HK-2 (cell line): ENCODE data around the gene TMEM17.

Experiments
- DNase-seq: peaks from one replicate; pipeline ENCODE4 v3.0.0-alpha.2; 2018; ENCODE audit not compliant: unreplicated experiment

Gene TMEM17

DNA sequence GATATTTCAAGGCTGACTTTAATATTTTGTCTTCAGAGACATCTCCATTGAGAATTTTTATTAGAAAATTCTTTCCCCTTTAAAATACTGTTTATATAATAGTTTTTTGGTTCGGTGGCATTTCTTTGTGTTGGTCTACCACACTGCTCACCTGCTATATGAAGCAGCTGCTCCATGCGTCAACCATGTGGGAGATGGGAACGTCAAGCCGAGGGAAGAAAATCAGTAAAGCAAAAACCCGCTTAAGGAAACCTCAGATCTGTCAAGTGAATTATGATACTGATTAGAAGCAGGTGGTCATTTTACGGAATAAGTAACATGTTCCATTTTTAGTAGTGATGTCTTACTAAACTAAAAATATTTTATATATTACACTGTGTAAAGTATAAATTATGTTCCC, 5.6 kb upstream of the TMEM17 start:
- no peak for DNase-seq

DNA sequence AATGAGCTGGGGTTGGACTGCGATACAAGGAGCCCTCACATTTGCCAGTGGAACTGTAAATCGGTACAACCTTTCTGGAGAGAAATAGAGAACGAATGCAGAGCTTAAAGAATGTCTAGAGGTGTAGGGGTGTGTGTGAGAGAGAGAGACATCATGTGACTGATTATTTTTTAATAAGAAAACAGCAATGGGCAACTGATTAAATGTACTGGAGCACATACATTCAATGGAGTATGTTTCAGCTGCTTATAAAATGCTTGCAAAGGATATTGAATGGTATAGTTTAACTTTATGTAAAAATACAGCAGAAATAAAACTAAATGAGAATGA, 391 bp upstream of the TMEM17 start:
- no peak for DNase-seq

DNA sequence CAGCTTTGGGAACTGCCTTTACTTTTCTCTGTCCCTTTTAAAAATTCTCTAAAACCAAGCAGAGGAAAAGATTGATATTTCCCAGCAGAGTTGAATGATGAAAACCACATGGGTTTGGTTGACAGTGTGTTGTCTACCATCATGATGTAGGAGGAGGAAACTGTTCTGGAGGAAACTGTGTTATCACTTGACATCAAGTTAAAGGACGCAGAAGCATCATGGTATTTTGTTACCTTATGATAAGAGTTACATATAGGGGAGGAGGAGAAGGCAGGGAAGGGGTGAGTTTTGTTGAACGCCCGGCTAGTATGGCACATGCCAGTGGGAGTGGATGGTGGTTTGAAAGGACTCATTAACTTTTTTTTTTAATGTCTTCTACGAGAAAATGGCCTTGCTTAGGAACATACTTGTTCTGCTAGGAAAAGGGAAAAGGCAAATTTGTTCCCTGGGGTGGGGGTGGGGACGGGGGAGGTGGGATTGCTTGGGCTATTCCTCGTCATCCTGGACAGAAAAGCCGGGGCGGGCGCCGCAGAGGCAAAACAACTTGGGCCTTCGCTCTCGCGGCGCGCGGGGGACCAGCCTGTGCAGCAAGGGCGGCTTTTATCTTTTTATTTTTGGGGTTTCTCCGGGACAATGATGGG, 766 bp downstream of the TMEM17 start:
- DNase-seq: no peak

DNA sequence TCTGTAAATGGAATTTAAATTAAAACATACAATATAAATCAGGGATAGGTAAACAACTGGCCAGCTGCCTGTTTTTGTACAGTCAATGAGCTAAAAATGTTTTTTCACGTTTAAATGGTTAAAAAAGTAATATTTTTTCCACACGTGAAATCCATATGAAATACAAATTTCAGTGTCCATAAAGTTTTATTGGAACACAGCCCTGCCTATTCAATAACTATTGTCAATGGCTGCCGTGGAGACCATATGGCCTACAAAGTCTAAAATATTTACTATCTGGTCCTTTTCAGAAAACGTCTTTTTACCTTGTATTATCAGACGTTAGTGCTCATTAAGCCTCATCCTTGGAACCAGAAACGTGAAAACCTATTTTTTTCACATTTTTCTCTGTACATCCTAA, 1.3 kb downstream of the TMEM17 start:
- no peak for DNase-seq

DNA sequence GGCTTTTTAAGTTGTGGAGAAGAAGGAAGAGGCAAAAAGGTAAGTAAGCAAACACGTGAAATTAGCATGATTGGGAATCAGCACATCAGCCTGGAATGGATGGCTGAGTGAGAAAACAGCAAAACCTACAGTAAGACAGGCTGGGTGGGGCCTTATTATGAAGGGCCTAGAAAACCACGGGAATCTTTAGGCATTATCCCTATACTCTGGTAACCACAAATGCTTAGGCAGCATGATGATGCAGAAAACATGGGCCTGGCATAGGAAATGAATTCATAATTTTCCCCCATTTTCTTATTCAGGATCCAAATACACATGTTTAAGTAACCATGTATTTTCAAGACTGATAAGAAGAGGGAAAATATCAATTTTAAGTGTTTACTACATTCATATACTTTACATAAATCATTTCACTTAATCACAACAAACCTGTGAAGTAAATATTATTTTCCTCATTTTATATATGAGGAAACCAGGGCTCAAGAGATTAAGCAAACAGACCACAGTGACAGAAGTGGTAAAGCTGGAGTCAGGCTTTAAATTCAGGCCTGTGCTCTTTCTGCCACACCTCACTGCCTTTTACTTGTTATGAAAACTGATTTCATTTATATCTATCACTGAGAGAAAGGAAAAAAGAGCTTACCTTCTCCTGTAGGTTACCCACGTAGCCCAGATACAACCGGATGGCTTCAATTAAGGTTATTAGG, 4.0 kb downstream of the TMEM17 start:
- no peak for DNase-seq

DNA sequence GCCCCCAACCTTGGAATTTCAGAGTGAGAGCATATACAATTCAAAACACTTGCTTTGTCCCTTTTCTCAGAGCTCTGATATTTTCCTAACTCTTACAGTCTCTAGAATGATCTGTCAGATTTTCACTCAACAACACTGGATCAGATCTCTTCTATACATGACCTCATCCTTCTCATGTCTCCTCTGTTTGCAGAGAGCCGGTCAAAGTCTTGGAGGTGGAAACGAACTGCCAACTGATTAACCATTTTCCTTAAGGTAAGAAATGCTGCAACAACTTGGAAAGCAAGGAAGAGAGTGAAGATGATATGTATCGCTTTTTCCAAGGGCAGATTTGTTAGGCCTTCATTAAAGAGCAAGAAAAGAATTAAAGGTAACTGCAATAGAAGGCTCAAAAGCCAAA, 4.9 kb downstream of the TMEM17 start:
- no peak for DNase-seq

DNA sequence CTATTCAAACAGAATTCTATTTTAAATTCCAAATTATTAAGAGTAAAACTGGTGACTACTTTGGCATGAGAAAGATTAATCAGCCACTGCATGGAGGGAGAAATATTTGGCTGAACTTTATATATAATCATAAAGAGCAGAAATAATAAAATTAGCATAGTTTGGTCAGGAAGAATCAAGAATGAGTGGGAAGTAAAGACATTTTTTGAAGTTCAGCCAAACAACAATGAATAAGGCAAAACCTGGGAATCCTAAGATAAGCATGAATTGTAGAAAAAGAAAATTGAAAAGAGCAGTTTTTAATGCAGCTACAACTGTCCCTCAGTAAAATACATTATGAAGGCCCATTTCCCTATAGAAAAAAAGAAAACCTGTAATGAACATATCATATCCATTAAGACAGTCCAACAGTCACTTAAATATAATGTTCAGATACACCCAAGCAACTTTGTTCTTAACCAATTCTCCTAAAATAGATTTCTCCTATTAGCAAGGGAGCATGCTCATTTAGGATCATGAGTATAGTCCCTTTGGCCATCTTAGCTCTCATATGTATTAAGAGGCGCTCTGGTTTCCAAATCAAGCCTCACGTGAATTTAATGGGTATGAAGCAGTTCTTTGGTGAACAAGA, 6.5 kb downstream of the TMEM17 start:
- no peak for DNase-seq

DNA sequence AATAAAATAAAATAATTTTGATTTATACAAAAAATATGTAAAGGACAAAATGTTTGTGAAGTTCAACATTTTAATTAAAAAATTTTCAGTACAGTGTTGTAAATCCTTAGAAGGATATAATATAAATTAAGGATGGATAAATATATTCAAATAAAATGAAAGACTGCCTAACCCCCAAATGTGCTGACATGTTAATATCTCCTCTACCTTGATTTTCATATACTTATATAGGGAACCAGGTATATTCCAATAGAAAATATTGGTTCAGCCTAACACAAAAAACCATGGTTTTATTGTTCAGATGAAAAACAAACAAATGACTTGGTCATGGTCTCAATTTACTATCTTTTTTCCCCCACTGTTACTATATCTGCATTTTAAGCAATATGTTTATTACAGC, 7.3 kb downstream of the TMEM17 start:
- DNase-seq: no peak

DNA sequence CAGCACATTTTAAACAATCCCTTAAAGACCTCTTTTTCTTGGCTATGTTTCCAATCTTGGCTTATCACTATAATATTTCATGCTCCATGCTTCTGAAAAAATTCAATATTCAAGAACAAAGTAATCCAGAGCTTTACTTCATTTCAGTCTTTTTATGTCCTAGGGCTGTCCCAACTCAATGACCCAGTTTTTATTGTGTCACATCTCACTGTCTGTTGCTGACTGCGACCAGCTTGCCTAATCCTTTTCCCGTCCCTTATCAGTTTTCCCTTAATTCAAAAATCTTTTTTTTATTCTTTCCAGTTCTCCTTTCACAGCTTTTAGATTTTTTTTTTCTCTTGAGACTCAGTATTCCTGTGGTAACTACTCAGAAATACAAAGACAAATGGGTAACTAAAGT, 10.2 kb downstream of the TMEM17 start:
- no peak for DNase-seq

DNA sequence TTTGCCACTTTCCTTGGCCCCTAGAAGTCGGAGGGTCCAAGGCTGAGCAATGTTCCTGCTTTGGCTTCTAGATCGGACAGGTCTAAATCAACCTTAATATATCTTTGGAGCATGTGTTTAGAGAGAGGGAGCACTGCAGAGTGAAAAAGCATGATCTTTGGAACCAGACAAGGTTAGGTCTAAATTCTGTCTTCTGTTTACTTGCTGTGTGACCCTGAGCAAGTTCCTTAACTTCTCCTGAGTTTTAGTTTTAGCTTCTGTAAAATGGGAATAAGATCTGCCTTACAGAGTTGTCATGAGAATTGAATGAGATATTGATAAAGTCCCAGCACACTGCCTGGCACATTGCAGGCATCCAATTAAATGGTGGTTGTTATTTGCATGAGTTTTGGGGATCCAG, 13.9 kb downstream of the TMEM17 start:
- DNase-seq: no peak

DNA sequence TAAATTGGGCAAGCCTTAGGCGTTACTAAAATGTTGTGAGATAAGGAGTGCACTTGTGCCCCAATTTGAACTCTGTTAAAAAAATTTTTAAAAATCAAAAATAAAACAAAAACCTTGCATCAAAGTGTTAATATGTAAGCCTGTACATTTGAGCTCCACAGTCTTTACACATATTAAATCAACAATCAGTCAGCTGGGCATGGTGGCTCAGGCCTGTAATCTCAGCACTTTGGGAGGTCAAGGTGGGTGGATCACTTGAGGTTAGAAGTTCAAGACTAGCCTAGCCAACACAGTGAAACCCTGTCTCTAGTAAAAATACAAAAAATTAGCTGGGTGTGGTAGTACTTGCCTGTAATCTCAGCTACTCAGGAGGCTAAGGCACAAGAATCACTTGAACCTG, 16.3 kb downstream of the TMEM17 start:
- DNase-seq: no peak

DNA sequence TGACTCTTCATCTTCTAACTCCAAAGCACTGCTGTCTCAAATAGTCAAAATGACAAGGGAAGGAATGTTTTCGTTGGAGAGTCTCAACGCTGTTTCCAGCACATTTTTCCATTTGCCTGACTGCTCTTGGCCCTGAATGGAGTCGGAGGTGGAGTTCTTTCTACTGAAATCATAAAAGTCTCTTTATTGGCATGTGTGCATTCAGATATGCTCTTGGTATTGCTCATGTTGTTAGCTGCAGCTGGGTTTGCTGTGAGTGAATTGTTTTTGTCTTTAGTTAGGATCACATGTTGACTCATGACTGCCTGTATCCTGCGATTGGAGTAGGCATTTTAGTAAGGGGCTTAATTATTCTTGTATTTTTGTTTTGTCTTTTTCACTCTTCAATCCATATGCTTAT, 16.8 kb downstream of the TMEM17 start:
- no peak for DNase-seq

DNA sequence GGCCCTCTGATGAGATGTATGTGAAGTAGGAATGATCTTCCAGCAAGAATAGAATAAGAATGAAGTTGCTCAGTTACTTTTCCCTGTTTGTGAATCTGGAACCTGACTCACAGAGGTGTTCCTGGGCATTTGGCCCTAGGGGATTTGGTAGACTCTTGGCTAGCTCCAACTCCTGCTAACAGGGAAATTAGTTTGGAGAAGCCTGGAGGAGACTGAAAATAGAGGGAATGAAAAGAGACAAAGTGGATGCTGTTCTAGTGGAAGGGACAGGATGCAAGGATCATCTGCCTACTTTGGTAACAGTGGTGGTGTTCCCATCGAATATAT, 19.6 kb downstream of the TMEM17 start:
- no peak for DNase-seq

DNA sequence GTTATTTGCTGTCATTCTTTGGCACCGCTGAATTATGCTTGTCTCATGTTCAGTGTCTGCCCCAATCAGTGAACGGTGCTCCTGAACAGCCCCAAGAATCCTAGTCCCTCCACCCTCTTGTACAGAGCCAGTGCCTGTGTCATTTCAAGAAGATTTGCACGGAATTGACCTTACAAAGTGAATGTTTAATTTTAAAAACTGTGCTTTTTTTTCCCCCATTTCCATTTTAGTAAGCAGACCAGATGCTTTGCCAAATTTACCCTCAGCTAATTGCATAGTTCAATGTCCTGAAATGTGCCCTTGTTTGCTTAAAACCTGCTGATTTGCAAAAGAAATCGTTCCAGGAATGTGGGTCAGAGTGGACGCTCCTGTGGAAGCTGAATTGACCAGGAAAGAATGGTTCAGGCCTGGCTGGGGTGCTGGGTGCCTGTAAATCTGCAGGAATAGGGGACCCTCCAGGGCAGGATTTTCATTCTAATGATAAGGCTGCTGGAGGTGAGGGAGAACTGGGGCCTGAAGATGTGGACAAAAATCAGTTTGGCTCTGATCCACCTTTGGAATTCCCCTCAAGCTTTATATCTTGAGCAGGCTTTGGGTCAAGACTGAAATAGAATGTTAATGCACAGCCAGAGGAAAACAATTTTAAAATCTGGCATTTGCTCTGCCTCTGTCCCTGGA, 20.1 kb downstream of the TMEM17 start:
- DNase-seq: no peak

DNA sequence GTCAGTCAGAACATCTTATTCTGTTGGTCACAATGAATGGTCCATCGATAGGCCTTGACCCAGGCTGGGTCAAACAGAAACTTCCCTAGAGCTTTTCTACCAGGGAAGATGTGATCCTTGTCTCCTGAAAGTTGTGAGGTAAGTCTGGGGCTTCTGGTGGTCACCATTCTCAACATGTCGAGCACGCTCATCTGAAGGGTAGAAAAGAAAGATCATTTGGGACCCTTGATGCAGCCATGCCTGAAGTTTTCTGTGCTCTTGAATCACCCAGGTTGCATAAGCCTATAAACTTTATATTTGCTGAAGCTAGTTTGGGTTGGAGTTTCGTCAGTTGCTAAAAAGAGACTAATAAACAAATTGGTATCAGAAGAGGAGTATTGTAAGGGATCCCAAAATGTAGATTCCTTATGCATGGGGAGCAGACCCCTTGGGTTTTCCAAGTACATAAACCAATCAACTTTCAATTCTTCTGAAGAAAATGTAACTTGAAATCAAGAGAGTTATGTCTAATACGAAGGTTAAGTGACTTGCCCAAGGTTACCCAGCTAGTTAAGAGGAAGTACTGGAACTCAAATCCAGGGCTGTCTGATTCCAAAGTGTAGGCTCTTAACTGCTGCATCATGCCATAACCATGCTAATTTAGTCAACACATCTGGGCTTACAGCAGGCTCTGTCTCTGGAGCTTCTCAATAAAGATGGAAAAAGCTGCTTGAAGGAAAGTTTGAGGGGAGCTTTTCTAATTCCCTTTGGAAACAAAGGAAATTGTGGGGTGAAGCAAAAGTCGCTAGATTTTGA, 23.2 kb downstream of the TMEM17 start:
- DNase-seq: no peak

DNA sequence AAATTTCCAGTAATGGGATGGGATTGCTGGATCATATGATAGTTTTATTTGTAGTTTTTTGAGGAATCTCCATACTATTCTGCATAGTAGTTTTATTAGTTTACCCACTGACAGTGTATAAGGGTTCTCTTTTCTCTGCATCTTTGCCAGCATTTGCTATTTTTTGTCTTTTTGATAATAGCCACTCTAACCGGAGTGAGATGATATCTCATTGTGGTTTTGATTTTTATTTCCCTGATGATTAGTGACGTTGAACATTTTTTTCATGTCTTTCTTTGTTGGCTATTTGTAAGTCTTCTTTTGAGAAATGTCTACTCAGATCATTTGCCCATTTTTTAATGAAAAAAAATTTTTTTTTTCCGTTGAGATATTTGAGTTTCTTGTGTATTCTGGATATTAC, 26.1 kb downstream of the TMEM17 start:
- DNase-seq: no peak

DNA sequence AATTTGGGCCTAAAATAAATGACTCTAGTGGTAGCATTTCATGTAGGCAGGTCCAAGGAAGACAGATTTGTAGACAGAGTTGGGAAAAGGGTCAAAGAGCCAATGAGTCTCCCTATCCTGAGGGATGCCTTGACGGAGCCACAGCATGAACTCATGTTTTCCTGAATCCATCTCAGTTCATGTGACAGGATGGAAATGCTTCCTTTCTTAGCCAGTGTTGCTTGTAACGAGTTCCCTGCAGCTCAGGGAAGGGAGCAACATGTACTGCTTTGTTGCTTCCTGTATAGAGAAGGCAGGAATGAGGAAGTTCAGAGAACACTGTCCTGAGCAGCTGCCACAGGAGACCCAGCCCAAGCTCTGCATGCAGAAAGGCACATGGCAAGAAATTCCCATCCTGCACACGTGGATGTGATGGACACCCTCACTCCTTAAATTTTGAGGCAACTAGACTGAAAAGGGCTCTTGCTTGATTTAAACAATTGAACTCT, 27.9 kb downstream of the TMEM17 start:
- no peak for DNase-seq

DNA sequence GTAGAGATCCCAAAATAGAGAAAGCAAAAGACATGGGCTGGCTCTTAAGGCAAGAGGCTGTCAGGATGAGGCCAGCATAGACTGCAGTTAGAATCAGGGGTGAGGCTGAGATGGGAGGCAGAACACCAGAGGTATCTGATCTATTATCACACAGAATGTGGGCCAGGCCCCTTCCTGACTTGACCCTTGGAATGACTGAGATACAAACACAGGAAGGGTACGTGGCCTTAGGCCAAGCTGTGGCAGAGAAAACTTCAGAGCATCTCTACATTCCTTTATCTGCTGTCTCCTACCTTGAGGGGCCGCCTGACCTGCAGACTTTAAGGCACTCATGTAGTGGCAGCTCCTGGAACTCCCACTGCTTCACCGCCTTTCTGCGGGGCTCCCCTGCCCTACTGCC, 28.4 kb downstream of the TMEM17 start:
- DNase-seq: no peak

DNA sequence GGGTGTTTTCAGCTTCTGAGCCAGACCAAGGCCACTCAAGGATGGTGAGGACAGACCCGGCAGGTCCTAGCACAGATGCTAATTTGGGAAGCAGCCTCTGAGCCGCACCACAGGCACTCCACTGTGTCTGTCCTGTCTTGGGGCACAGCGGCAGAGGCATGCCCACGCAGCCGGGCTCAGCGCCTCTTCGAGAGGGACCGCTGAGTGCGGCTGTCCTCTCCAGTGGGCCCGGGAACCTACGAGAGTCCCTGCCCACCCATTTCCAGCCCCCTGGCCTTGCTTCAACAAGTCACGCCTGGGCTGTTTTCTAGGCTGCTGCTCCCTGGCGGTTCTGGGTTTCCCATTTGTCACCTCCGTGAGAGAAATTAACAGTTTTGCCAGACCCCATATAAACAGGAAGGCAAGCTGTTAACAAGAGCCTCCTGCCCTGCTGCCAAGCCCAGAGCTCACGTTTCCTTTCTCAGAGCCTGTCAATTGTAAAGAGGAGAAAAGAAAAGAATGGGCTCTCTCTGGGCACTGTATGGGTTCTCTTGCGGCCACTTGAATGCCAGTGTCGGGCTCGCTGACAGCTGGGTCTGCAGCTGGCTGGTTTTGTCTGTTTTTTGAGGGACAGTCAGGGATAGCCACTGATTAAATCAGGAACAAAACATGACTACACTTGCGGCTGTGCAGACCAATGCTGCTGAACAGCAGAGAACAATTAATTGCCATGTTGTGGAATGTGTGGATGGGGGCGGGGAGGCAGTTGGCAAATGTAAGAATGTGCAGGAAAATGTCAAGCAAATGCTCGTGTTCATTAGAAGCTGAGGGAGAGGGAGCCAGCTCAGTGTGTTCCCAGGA, 30.6 kb downstream of the TMEM17 start:
- no peak for DNase-seq

DNA sequence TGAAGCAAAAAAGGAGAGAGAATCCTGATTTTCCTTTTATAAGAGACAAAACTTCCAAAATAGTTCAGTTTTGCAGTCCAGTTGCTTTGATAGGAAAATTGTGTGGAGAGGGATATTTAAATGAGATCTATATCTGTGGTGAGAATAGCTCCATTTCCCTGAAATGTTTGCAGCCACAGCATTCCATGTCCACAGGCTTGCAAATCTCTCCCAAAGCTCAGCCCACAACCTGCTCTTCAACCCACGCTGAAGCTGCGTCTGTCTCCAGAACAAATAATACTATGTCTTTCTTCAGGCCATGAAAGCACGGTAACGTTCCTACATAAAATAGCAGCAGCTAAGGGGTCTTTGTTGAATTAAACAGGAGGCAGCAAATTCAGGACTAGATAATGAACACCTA, 31.8 kb downstream of the TMEM17 start:
- no peak for DNase-seq

DNA sequence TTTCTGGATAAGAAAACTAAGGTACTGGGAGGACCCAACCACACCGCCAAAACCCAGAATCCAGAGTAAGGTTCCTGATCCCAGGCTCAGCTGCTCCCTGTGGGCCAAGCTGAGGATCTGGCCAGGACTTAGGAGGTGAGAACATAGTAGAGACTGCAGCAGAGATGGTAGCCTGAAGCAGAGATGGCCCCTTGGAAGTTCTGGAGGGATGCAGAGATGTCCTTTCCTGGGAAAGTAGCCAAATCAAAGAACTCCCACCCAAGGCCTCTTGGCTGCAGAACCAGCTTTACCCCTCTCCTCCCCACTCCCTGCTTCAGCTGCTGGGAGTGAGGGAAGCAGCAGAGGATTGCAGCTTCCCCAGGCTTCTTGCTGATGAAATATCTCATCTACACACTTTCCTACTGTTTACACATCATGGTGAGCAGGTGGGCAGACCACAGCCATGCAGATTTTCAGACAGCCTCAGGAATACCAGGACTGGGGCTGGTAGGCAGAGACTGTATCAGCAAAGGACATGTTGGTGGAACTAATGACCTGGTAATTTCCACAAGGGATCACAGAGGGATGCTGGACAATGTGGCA, 32.7 kb downstream of the TMEM17 start:
- no peak for DNase-seq
